Measurements from ENCODE around the gene SERPINB10. TPM values are rescaled to one million over a fixed set of nuclear protein-coding genes. Genes with fewer than 3 reads are reported as not detected.

SERPINB10 gene
- total and polyA plus RNA-seq, 12 donors = 0.06 TPM; not detected in 11

DNA sequence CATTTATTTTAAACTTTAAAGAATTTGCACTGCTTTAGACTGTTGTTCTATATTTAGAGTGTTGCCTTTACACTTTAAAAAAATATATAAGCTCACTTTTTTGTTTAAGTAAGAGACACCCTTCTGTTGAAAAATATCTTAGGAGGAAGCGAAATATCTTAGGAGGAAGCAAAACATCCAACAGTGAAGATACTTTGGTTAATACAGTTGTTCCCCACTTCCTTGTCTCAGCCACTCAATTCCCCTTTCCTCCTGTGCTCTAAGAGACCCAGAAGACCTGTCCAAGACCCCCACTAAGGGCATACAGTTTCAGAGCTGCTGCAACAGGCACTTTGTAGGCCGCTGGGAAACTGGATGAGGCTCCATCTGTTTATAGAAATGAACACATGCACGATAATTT is 67.9 kb downstream of the SERPINB10 start:
- peaks cover 0 to 19% of the 10 kb centered on the region in 2 donors for H3K4me1 ChIP-seq (replicated peaks in 1 of 2)
- no peaks in the 10 kb centered on the region for H3K9me3 ChIP-seq (replicated peaks in 1 of 3)
- no peaks in the 10 kb centered on the region for H3K27me3 ChIP-seq
- WGBS, 4 donors = 56 to 76% (median 60%) methylated on average over 3 of the region's 3 CpGs
- no peak overlapping the region for H3K27ac ChIP-seq
- no peaks in the 10 kb centered on the region for H3K36me3 ChIP-seq (replicated peaks in 1 of 2)
- no peak overlapping the region for H3K4me3 ChIP-seq
- TF ChIP-seq CTCF (IDR thresholded peaks at IDR 0.05) (no peak), POLR2A (IDR thresholded peaks at IDR 0.05) (no peak)
- intact Hi-C loops (cut with DNase I) = no loop called here
- DNase-seq = no peak

DNA sequence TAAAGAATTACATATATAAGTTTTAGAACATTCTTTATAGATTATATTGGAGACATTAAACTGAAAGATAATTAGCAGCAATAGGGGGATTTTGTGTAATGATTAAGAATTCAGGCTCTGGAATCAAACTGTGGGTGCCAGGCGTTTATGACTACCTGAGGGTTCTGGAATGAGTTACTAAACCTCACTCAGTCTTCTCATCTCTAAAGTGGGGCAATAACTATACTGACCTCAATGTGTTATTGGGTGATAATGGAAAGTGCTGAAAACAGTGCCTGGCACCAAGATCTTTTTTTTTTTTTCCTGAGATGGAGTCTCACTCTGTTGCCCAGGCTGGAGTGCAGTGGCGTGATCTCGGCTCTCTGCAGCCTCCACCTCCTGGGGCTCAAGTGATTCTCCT is 69.3 kb downstream of the SERPINB10 start:
- H3K36me3 ChIP-seq (replicated peaks in 1 of 2) = peaks cover 0 to 8% of the 10 kb centered on the region in 2 donors
- no peak overlapping the region for H3K4me3 ChIP-seq
- no peak overlapping the region for H3K27ac ChIP-seq
- no peak for DNase-seq
- intact Hi-C loops (cut with DNase I) = no loop called here
- H3K27me3 ChIP-seq = no peaks in the 10 kb centered on the region
- WGBS, 4 donors = 89 to 96% (median 92%) methylated on average over 3 of the region's 3 CpGs
- TF ChIP-seq POLR2A (IDR thresholded peaks at IDR 0.05) (no peak), CTCF (IDR thresholded peaks at IDR 0.05) (no peak)
- peaks cover 0 to 15% of the 10 kb centered on the region in 2 donors for H3K4me1 ChIP-seq (replicated peaks in 1 of 2)
- no peaks in the 10 kb centered on the region for H3K9me3 ChIP-seq (replicated peaks in 1 of 3)

DNA sequence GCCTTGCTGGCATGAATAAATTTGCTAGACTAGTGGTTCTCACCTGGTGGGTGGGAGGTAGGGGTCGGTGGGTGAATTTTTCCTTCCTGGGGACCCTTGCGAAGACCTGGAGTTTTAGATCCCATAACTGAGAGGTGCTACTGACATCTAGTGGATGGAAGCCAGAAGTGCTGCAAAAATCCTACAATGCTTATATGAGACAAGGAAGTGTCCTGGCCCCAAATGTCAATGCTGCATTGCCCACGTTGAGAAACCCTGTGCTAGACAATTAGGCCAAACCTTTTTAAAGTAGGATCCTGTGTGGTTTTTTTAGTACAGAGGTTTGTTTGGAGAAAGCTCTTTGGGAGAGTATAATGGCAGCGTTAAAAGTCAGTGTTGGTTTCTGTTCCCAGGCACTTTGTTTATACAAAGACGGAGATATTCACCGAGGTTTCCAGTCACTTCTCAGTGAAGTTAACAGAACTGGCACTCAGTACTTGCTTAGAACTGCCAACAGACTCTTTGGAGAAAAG is 71.7 kb downstream of the SERPINB10 start:
- intact Hi-C loops (cut with DNase I) = loop anchor here in 1 of 2 donors (2.0 kb wide), 1 partner anchor 15 kb away; no protein-coding TSS in a partner anchor
- TF ChIP-seq CTCF (IDR thresholded peaks at IDR 0.05) (peak; percentile 47 to 80 (median 70)), POLR2A (IDR thresholded peaks at IDR 0.05) (no peak)
- no peaks in the 10 kb centered on the region for H3K9me3 ChIP-seq (replicated peaks in 1 of 3)
- no peaks in the 10 kb centered on the region for H3K27me3 ChIP-seq
- peaks cover 0 to 26% of the 10 kb centered on the region in 2 donors for H3K36me3 ChIP-seq (replicated peaks in 1 of 2)
- H3K27ac ChIP-seq = peak overlapping the region in 1 of 5 donors; percentile 26
- DNase-seq = peak; percentile 30 to 73 (median 44)
- 16 to 25% (median 21%) methylated on average over 6 of the region's 6 CpGs for WGBS, 4 donors
- H3K4me1 ChIP-seq (replicated peaks in 1 of 2) = peaks cover 0 to 14% of the 10 kb centered on the region in 2 donors
- H3K4me3 ChIP-seq = no peak overlapping the region

DNA sequence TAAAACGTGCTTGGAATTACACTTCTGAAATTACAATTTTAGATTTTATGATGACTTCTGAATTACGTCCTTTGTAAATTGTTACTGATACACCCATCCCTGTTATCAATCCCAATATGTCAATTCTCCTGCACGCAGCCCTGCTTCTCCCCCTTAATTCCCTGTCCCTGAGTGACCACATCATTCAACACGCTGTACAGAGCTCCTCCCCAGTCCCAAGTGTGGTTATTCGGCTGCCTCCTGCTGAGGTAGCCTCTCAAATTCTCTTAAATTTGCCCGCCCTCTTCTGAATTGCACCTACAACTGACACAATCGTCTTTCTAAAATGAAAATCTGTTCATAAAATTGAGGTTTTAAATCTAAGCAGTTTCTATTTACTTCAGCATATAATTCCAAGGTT is 72.3 kb downstream of the SERPINB10 start:
- Histone ChIP-seq H3K27me3 (no peaks in the 10 kb centered on the region), H3K4me3 (no peak overlapping the region), H3K9me3 (replicated peaks in 1 of 3) (no peaks in the 10 kb centered on the region), H3K4me1 (replicated peaks in 1 of 2) (peaks cover 0 to 11% of the 10 kb centered on the region in 2 donors), H3K27ac (peak overlapping the region in 1 of 5 donors; percentile 26), H3K36me3 (replicated peaks in 1 of 2) (peaks cover 0 to 26% of the 10 kb centered on the region in 2 donors)
- WGBS, 4 donors = 63 to 71% (median 68%) methylated on average over 7 of the region's 7 CpGs
- no peak for TF ChIP-seq CTCF (IDR thresholded peaks at IDR 0.05)
- no peak for TF ChIP-seq POLR2A (IDR thresholded peaks at IDR 0.05)
- intact Hi-C loops (cut with DNase I) = no loop called here
- DNase-seq = no peak

Data from adrenal gland (tissue), 12 donors.